CD4-positive, alpha-beta T cell treated with Interferon gamma for 1 hour (primary cell): Measurements from ENCODE around the gene CCDC15.
A peak's percentile ranks its signal among the peaks of the same experiment; 100 is the strongest.

Experiments
- DNase-seq: peaks from one replicate; pipeline ENCODE4 v3.0.0-alpha.2; 2020

Gene CCDC15

GRCh38 chr11:125070699-125071254 lies 116.8 kb downstream of the CCDC15 start:
- peak; percentile 82 for DNase-seq

GRCh38 chr11:125071435-125071834 lies 117.4 kb downstream of the CCDC15 start:
- DNase-seq, result no peak

- no peak for DNase-seq
Measured at GRCh38 chr11:125071846-125072217, 117.8 kb downstream of the CCDC15 start.

GRCh38 chr11:125072218-125072960 lies 118.4 kb downstream of the CCDC15 start:
- peak; percentile 62 for DNase-seq

GRCh38 chr11:125072961-125073590 lies 119.1 kb downstream of the CCDC15 start:
- no peak for DNase-seq

GRCh38 chr11:125073616-125074483 lies 119.8 kb downstream of the CCDC15 start:
- no peak for DNase-seq

GRCh38 chr11:125074511-125075241 lies 120.7 kb downstream of the CCDC15 start:
- DNase-seq, result no peak

GRCh38 chr11:125075242-125075625 lies 121.2 kb downstream of the CCDC15 start:
- no peak for DNase-seq

- DNase-seq, result no peak
Measured at GRCh38 chr11:125075900-125076317, 121.9 kb downstream of the CCDC15 start.

GRCh38 chr11:125076378-125076945 lies 122.5 kb downstream of the CCDC15 start:
- DNase-seq, result no peak

- no peak for DNase-seq
Measured at GRCh38 chr11:125078016-125078415, 124.0 kb downstream of the CCDC15 start.

GRCh38 chr11:125078516-125079140 lies 124.6 kb downstream of the CCDC15 start:
- DNase-seq, result no peak

GRCh38 chr11:125079151-125079877 lies 125.3 kb downstream of the CCDC15 start:
- no peak for DNase-seq

GRCh38 chr11:125079878-125080530 lies 126.0 kb downstream of the CCDC15 start:
- DNase-seq, result no peak

- DNase-seq, result no peak
Measured at GRCh38 chr11:125080531-125080911, 126.5 kb downstream of the CCDC15 start.

GRCh38 chr11:125081098-125081798 lies 127.2 kb downstream of the CCDC15 start:
- DNase-seq, result no peak

GRCh38 chr11:125082040-125082439 lies 128.0 kb downstream of the CCDC15 start:
- no peak for DNase-seq

GRCh38 chr11:125082611-125083311 lies 128.8 kb downstream of the CCDC15 start:
- no peak for DNase-seq
